Fibroblast of villous mesenchyme (primary cell): Measurements from ENCODE around the gene MKNK2. TPM values are rescaled to one million over a fixed set of nuclear protein-coding genes. Genes with fewer than 3 reads are reported as not detected.

Source experiments
- DNase-seq: peaks from one replicate; pipeline ENCODE4 v3.0.0-alpha.2; 2010; ENCODE audit warnings: low read depth
- H3K4me3 ChIP-seq: 2 replicates; pipeline ENCODE4 v1.5.1; 2011; ENCODE audit warnings: low read depth, mild to moderate bottlenecking, low read length
- CTCF ChIP-seq: IDR thresholded peaks from 2 replicates; pipeline ENCODE4 v1.5.1; 2012; ENCODE audit warnings: low read depth, mild to moderate bottlenecking, low read length; ENCODE audit not compliant: insufficient read depth
- total RNA-seq: library from RNA; depleted of rRNA; stranded (reverse); fragments of >200 nt; gene quantifications from 2 replicates; pipeline ENCODE4 v1.2.3, GENCODE V29; 2012

The MKNK2 gene
- total RNA-seq, 1 donor, result 59.2 TPM

- no peak for DNase-seq
- H3K4me3 ChIP-seq, result no peak overlapping the region
These were observed 32.3 kb downstream of the MKNK2 start for GRCh38 chr19:2018752-2019151.

GRCh38 chr19:2016041-2016807 lies 34.8 kb downstream of the MKNK2 start:
- TF ChIP-seq CTCF, result no peak
- peak; percentile 89 for DNase-seq
- H3K4me3 ChIP-seq, result peak overlapping the region; percentile 40

More at GRCh38 chr19:2018752-2019151, 32.3 kb downstream of the MKNK2 start:
- TF ChIP-seq CTCF, result no peak

GRCh38 chr19:2015608-2015950 lies 35.5 kb downstream of the MKNK2 start, which contains the start of gene BTBD2:
Gene BTBD2 (minus strand): TSS chr19:2015714. CDS start chr19:2015703, 11 bp downstream.
- H3K4me3 ChIP-seq, result peak within 1 kb of the TSS; percentile 63
- peak; percentile 87 for DNase-seq
- no peak for TF ChIP-seq CTCF

GRCh38 chr19:2014731-2015607 lies 36.1 kb downstream of the MKNK2 start:
- peak overlapping the region; percentile 63 for H3K4me3 ChIP-seq
- no peak for TF ChIP-seq CTCF
- no peak for DNase-seq

GRCh38 chr19:2014131-2014571 lies 36.9 kb downstream of the MKNK2 start:
- H3K4me3 ChIP-seq, result peak overlapping the region; percentile 12
- DNase-seq, result no peak
- TF ChIP-seq CTCF, result no peak

- no peak for TF ChIP-seq CTCF
- DNase-seq, result no peak
- no peak overlapping the region for H3K4me3 ChIP-seq
These were observed 37.4 kb downstream of the MKNK2 start for GRCh38 chr19:2013683-2013961.
